T-helper 2 cell (primary cell): ENCODE measurements around the gene AGPAT3.
A peak's percentile ranks its signal among the peaks of the same experiment; 100 is the strongest.
"Not testable (repeated sequence)": the region's sequence is repeated elsewhere in the genome, so short reads cannot be mapped to it uniquely, and the experiment has no call there.

Experiments
- DNase-seq, 5 experiments: peaks; one replicate each; pipeline versions ENCODE4 v3.0.0 to v3.0.0-alpha.2; 2012 to 2022
- total RNA-seq, 2 donors: gene quantifications; one replicate each; lab custom pipeline; 2026; lab: John Stamatoyannopoulos, UW

The AGPAT3 gene
- 58.8 to 77.3 reads per million in 2 donors for total RNA-seq

- DNase-seq, result peak in 2 of 5 experiments; percentile 28 to 71
These were observed at the start of gene AGPAT3 for GRCh38 chr21:43864962-43865539. AGPAT3 (plus strand) TSS chr21:43865223; CDS start chr21:43959682, 94,459 bp downstream.

GRCh38 chr21:43815991-43816390, 49.0 kb upstream of the AGPAT3 start:
- no peak for DNase-seq

GRCh38 chr21:43816611-43817071, 48.4 kb upstream of the AGPAT3 start:
- DNase-seq, result no peak

GRCh38 chr21:43817157-43818086, 47.6 kb upstream of the AGPAT3 start:
- no peak for DNase-seq

GRCh38 chr21:43818685-43819084, 46.3 kb upstream of the AGPAT3 start:
- no peak for DNase-seq

- DNase-seq, result no peak
These were observed 45.3 kb upstream of the AGPAT3 start for GRCh38 chr21:43819511-43820405.

- no peak for DNase-seq
These were observed 44.6 kb upstream of the AGPAT3 start for GRCh38 chr21:43820466-43820865.

GRCh38 chr21:43822166-43822565, 42.9 kb upstream of the AGPAT3 start:
- not testable (repeated sequence) for DNase-seq

- DNase-seq, result not testable (repeated sequence)
These were observed 42.3 kb upstream of the AGPAT3 start for GRCh38 chr21:43822741-43823140.

- no peak for DNase-seq
These were observed 40.4 kb upstream of the AGPAT3 start for GRCh38 chr21:43824333-43825241.

GRCh38 chr21:43825242-43825935, 39.6 kb upstream of the AGPAT3 start:
- no peak for DNase-seq

GRCh38 chr21:43825936-43826622, 38.9 kb upstream of the AGPAT3 start:
- DNase-seq, result no peak

- no peak for DNase-seq
These were observed 38.4 kb upstream of the AGPAT3 start for GRCh38 chr21:43826623-43826974.

GRCh38 chr21:43827015-43827611, 37.9 kb upstream of the AGPAT3 start:
- DNase-seq, result no peak

- DNase-seq, result no peak
These were observed 35.9 kb upstream of the AGPAT3 start for GRCh38 chr21:43829161-43829560.

GRCh38 chr21:43829575-43830119, 35.4 kb upstream of the AGPAT3 start:
- DNase-seq, result no peak

GRCh38 chr21:43832158-43832550, 32.9 kb upstream of the AGPAT3 start:
- no peak for DNase-seq

GRCh38 chr21:43832648-43833047, 32.4 kb upstream of the AGPAT3 start:
- no peak for DNase-seq

- no peak for DNase-seq
These were observed 30.7 kb upstream of the AGPAT3 start for GRCh38 chr21:43834146-43834905.
